GM19395 (cell line): ENCODE measurements around the gene GREB1L.
"Not testable (repeated sequence)": the region's sequence is repeated elsewhere in the genome, so short reads cannot be mapped to it uniquely, and the experiment has no call there.

Experiments used
- ATAC-seq: cut with Tn5 transposase; IDR thresholded peaks from one replicate; pipeline ENCODE4 v1.9.1; 2021; ENCODE audit warnings: mild to moderate bottlenecking, moderate library complexity; ENCODE audit not compliant: unreplicated experiment

The GREB1L gene

GRCh38 chr18:21362831-21363230 is 120.8 kb downstream of the GREB1L start:
- no peak for ATAC-seq

GRCh38 chr18:21363348-21363747 is 121.3 kb downstream of the GREB1L start:
- no peak for ATAC-seq

- no peak for ATAC-seq
These were observed 122.4 kb downstream of the GREB1L start for GRCh38 chr18:21364471-21364870.

GRCh38 chr18:21366896-21367295 is 124.9 kb downstream of the GREB1L start:
- no peak for ATAC-seq

- ATAC-seq = no peak
These were observed 127.1 kb downstream of the GREB1L start for GRCh38 chr18:21369146-21369545.

- not testable (repeated sequence) for ATAC-seq
These were observed 127.6 kb downstream of the GREB1L start for GRCh38 chr18:21369597-21369996.

GRCh38 chr18:21383031-21383430 is 141.0 kb downstream of the GREB1L start:
- ATAC-seq = no peak

GRCh38 chr18:21386523-21387240 is 144.7 kb downstream of the GREB1L start:
- no peak for ATAC-seq

GRCh38 chr18:21387886-21388285 is 145.9 kb downstream of the GREB1L start:
- ATAC-seq = no peak

- ATAC-seq = no peak
These were observed 147.3 kb downstream of the GREB1L start for GRCh38 chr18:21389283-21389682.

GRCh38 chr18:21389903-21390302 is 147.9 kb downstream of the GREB1L start:
- no peak for ATAC-seq

- no peak for ATAC-seq
These were observed 149.1 kb downstream of the GREB1L start for GRCh38 chr18:21391074-21391673.

- no peak for ATAC-seq
These were observed 152.0 kb downstream of the GREB1L start for GRCh38 chr18:21393986-21394385.

- ATAC-seq = no peak
These were observed 156.1 kb downstream of the GREB1L start for GRCh38 chr18:21398121-21398520.

- ATAC-seq = no peak
These were observed 160.2 kb downstream of the GREB1L start for GRCh38 chr18:21402272-21402671.

- no peak for ATAC-seq
These were observed 162.4 kb downstream of the GREB1L start for GRCh38 chr18:21404426-21404825.

GRCh38 chr18:21406116-21406515 is 164.1 kb downstream of the GREB1L start:
- no peak for ATAC-seq

GRCh38 chr18:21408681-21409080 is 166.6 kb downstream of the GREB1L start:
- ATAC-seq = no peak

GRCh38 chr18:21433436-21433835 is 191.4 kb downstream of the GREB1L start:
- ATAC-seq = no peak

GRCh38 chr18:21439431-21439846 is 197.4 kb downstream of the GREB1L start:
- no peak for ATAC-seq

- no peak for ATAC-seq
These were observed 199.6 kb downstream of the GREB1L start for GRCh38 chr18:21441670-21442069.

- ATAC-seq = no peak
These were observed 201.9 kb downstream of the GREB1L start for GRCh38 chr18:21443776-21444464.
